ENCODE data around the gene WSCD2. TPM values are rescaled to one million over a fixed set of nuclear protein-coding genes. Genes with fewer than 3 reads are reported as not detected.

Gene WSCD2
- total and polyA plus RNA-seq, 2 donors (not counting 1 experiment from before 2014, with no cell fraction given), result 1.1 to 5.9 TPM

- intact Hi-C loops (cut with micrococcal nuclease), result no loop called here
- H3K4me1 ChIP-seq (ENCODE audit: control insufficient read depth in 2 of 2, insufficient read depth in 2 of 2, low read length in 2 of 2), result peaks cover 0 to under 1% of the 10 kb centered on the region in 2 donors
- DNase-seq (no peak), ATAC-seq (ENCODE audit: low read depth) (no peak)
- Mint-ChIP-seq H3K4me3 (no peak overlapping the region), H3K4me1 (peaks cover 1% of the 10 kb centered on the region), H3K9me3 (ENCODE audit: insufficient read depth) (no peaks in the 10 kb centered on the region), H3K27ac (no peak overlapping the region), H3K27me3 (peaks cover 11% of the 10 kb centered on the region)
- ChIA-PET POLR2A (no interaction called here), CTCF (no interaction called here)
- no peak overlapping the region for H3K4me2 ChIP-seq (replicated peaks; ENCODE audit: low read depth, low read length, poor library complexity, severe bottlenecking)
- no peak overlapping the region for H3K9ac ChIP-seq (ENCODE audit: low read length)
- H3K27me3 ChIP-seq (replicated peaks in 1 of 4; ENCODE audit: control extremely low read depth in 1 of 4, control insufficient read depth in 3 of 4, insufficient read depth in 4 of 4, low read length in 3 of 4), result peaks cover 0 to 3% (median 0%) of the 10 kb centered on the region in 4 experiments
- H3K27ac ChIP-seq (ENCODE audit: low read length in 2 of 2), result no peak overlapping the region
- WGBS (ENCODE audit: insufficient coverage), result 85% methylated on average over 5 of the region's 5 CpGs
- TF ChIP-seq EZH2 (IDR thresholded peaks at IDR 0.05; ENCODE audit: borderline replicate concordance, insufficient read depth, low read depth, low read length, poor library complexity, severe bottlenecking), result no peak
- TF ChIP-seq, protein P1, sequence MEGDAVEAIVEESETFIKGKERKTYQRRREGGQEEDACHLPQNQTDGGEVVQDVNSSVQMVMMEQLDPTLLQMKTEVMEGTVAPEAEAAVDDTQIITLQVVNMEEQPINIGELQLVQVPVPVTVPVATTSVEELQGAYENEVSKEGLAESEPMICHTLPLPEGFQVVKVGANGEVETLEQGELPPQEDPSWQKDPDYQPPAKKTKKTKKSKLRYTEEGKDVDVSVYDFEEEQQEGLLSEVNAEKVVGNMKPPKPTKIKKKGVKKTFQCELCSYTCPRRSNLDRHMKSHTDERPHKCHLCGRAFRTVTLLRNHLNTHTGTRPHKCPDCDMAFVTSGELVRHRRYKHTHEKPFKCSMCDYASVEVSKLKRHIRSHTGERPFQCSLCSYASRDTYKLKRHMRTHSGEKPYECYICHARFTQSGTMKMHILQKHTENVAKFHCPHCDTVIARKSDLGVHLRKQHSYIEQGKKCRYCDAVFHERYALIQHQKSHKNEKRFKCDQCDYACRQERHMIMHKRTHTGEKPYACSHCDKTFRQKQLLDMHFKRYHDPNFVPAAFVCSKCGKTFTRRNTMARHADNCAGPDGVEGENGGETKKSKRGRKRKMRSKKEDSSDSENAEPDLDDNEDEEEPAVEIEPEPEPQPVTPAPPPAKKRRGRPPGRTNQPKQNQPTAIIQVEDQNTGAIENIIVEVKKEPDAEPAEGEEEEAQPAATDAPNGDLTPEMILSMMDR (IDR thresholded peaks at IDR 0.05), result no peak
- H3K4me3 ChIP-seq (ENCODE audit: control extremely low read depth in 1 of 5, extremely low read depth in 1 of 5, insufficient read depth in 1 of 5, low read depth in 2 of 5, low read length in 4 of 5), result no peak overlapping the region
- H4K20me1 ChIP-seq (ENCODE audit: control insufficient read depth, insufficient read depth, low read length, poor library complexity, severe bottlenecking), result no peaks in the 10 kb centered on the region
- no peaks in the 10 kb centered on the region for H3K9me3 ChIP-seq (ENCODE audit: control extremely low read depth in 1 of 3, control insufficient read depth in 2 of 3, insufficient read depth in 1 of 3, low read length in 2 of 3)
- no peaks in the 10 kb centered on the region for H3K36me3 ChIP-seq (replicated peaks in 1 of 2; ENCODE audit: control extremely low read depth in 1 of 2, control insufficient read depth in 1 of 2, extremely low read depth in 1 of 2, insufficient read depth in 2 of 2, low read length in 1 of 2)
- H3K79me2 ChIP-seq (ENCODE audit: control insufficient read depth, insufficient read depth, low read length), result no peaks in the 10 kb centered on the region
- no peak overlapping the region for H2AFZ ChIP-seq (ENCODE audit: insufficient read depth, low read depth, low read length, poor library complexity, severe bottlenecking)
Observed at GRCh38 chr12:108199106-108199505, 70.0 kb downstream of the WSCD2 start.

DNA sequence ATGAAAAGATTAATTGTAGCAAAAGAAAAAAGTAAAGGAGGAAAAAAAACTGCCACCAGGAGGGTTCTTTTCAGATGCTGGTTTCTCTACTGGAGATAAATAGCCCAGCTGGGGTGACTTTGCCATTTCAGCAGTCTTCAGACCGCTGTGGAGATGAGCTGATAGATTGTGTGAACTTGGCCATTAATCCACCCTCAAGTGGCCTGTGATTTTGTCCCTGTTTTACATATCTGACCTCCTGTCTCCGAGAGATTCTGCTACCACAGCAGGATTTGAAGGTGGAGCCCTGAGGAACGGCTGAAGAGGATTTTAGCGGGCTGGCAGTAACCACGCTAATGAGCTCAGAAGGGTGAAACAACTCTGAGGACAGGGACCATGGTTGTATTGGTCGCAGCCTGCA is 72.7 kb downstream of the WSCD2 start:
- H3K4me3 Mint-ChIP-seq, result no peak overlapping the region
- no peaks in the 10 kb centered on the region for H4K20me1 ChIP-seq (ENCODE audit: control insufficient read depth, insufficient read depth, low read length, poor library complexity, severe bottlenecking)
- 49% methylated on average over 5 of the region's 6 CpGs for WGBS (ENCODE audit: insufficient coverage)
- no peaks in the 10 kb centered on the region for H3K9me3 Mint-ChIP-seq (ENCODE audit: insufficient read depth)
- no peaks in the 10 kb centered on the region for H3K9me3 ChIP-seq (ENCODE audit: control extremely low read depth in 1 of 3, control insufficient read depth in 2 of 3, insufficient read depth in 1 of 3, low read length in 2 of 3)
- H3K79me2 ChIP-seq (ENCODE audit: control insufficient read depth, insufficient read depth, low read length), result no peaks in the 10 kb centered on the region
- ATAC-seq (ENCODE audit: low read depth) (no peak), DNase-seq (no peak)
- intact Hi-C loops (cut with micrococcal nuclease), result no loop called here
- POLR2A ChIA-PET, result no interaction called here
- H3K4me3 ChIP-seq (ENCODE audit: control extremely low read depth in 1 of 5, extremely low read depth in 1 of 5, insufficient read depth in 1 of 5, low read depth in 2 of 5, low read length in 4 of 5), result no peak overlapping the region
- H3K27ac Mint-ChIP-seq, result no peak overlapping the region
- no peak overlapping the region for H3K9ac ChIP-seq (ENCODE audit: low read length)
- no peak overlapping the region for H3K27ac ChIP-seq (ENCODE audit: low read length in 2 of 2)
- no peak overlapping the region for H3K4me2 ChIP-seq (replicated peaks; ENCODE audit: low read depth, low read length, poor library complexity, severe bottlenecking)
- H3K27me3 Mint-ChIP-seq, result peaks cover 15% of the 10 kb centered on the region
- peaks cover 0 to 3% (median 0%) of the 10 kb centered on the region in 4 experiments for H3K27me3 ChIP-seq (replicated peaks in 1 of 4; ENCODE audit: control extremely low read depth in 1 of 4, control insufficient read depth in 3 of 4, insufficient read depth in 4 of 4, low read length in 3 of 4)
- no peaks in the 10 kb centered on the region for H3K4me1 ChIP-seq (ENCODE audit: control insufficient read depth in 2 of 2, insufficient read depth in 2 of 2, low read length in 2 of 2)
- H3K36me3 ChIP-seq (replicated peaks in 1 of 2; ENCODE audit: control extremely low read depth in 1 of 2, control insufficient read depth in 1 of 2, extremely low read depth in 1 of 2, insufficient read depth in 2 of 2, low read length in 1 of 2), result no peaks in the 10 kb centered on the region
- CTCF ChIA-PET, result no interaction called here
- TF ChIP-seq, protein P1 (IDR thresholded peaks at IDR 0.05), result no peak
- TF ChIP-seq EZH2 (IDR thresholded peaks at IDR 0.05; ENCODE audit: borderline replicate concordance, insufficient read depth, low read depth, low read length, poor library complexity, severe bottlenecking), result no peak
- H2AFZ ChIP-seq (ENCODE audit: insufficient read depth, low read depth, low read length, poor library complexity, severe bottlenecking), result no peak overlapping the region
- H3K4me1 Mint-ChIP-seq, result no peaks in the 10 kb centered on the region
